K562 (cell line): Measurements from ENCODE around the gene KIF7.

Experiments
- BRCA1 ChIP-seq, 2 experiments: fragments of 450-650 bp in 1 of 2; sonication (generic) in 1 of 2; formaldehyde crosslinking in 1 of 2; IDR thresholded peaks; 2 replicates each; pipeline versions ENCODE4 v1.5.0 to v1.6.1; 2017 to 2020; ENCODE audit warnings: mild to moderate bottlenecking in 1 of 2, missing genetic modification reagents in 1 of 2
- CBX8 ChIP-seq: fragments of 200-600 bp; sonication (generic); IDR thresholded peaks from 2 replicates; pipeline ENCODE4 v1.6.1; 2012; ENCODE audit warnings: borderline replicate concordance, mixed run types, low read depth, mild to moderate bottlenecking, moderate library complexity, mixed read lengths, low read length, control low read depth, inconsistent platforms; ENCODE audit not compliant: poor library complexity, severe bottlenecking; ENCODE audit errors: extremely low read depth
- CGGBP1 ChIP-seq: fragments of 250-450 bp; sonication (Bioruptor Pico); IDR thresholded peaks from 2 replicates; pipeline ENCODE4 v1.9.0; 2021; ENCODE audit warnings: mild to moderate bottlenecking
- CHD1 ChIP-seq: fragments of 200-600 bp; sonication (generic); IDR thresholded peaks from one replicate; pipeline ENCODE4 v1.6.1; 2012; ENCODE audit warnings: mild to moderate bottlenecking, moderate library complexity, low read length, inconsistent platforms
- DPF2 ChIP-seq: fragments of 450-650 bp; IDR thresholded peaks from 2 replicates; pipeline ENCODE4 v1.6.1; 2016
- IRF2 ChIP-seq: sonication (generic); formaldehyde crosslinking; IDR thresholded peaks from 2 replicates; pipeline ENCODE4 v1.8.1; 2022; ENCODE audit warnings: mild to moderate bottlenecking, missing genetic modification reagents
- KLF10 ChIP-seq: fragments of 250-450 bp; sonication (Bioruptor Pico); IDR thresholded peaks from 2 replicates; pipeline ENCODE4 v1.6.1; 2021; ENCODE audit warnings: matching md5 sums
- SPI1 ChIP-seq: IDR thresholded peaks from 2 replicates; pipeline ENCODE4 v1.6.1; 2011; ENCODE audit warnings: low read depth, low read length, control low read depth, borderline replicate concordance
- TAF1 ChIP-seq: IDR thresholded peaks from 2 replicates; pipeline ENCODE4 v1.6.1; 2011; ENCODE audit warnings: mild to moderate bottlenecking, low read length, moderate library complexity; ENCODE audit not compliant: insufficient read depth, control insufficient read depth, severe bottlenecking; ENCODE audit errors: extremely low read depth
- TEAD4 ChIP-seq, 2 experiments: sonication (generic) in 1 of 2; formaldehyde crosslinking in 1 of 2; IDR thresholded peaks; 2 replicates each; pipeline versions ENCODE4 v1.6.1 to v1.8.0; 2012 to 2022; ENCODE audit warnings: borderline replicate concordance in 1 of 2, inconsistent platforms in 1 of 2, low read length in 1 of 2, mild to moderate bottlenecking in 1 of 2, missing genetic modification reagents in 1 of 2
- TOE1 ChIP-seq, 2 experiments: fragments of 450-650 bp in 1 of 2; sonication (generic) in 1 of 2; formaldehyde crosslinking in 1 of 2; IDR thresholded peaks; 2 replicates each; pipeline versions ENCODE4 v1.7.1 to v1.8.0; 2016 to 2022; ENCODE audit warnings: borderline replicate concordance in 2 of 2, mild to moderate bottlenecking in 2 of 2, antibody characterized with exemption in 1 of 2, inconsistent platforms in 1 of 2, low read depth in 1 of 2, missing genetic modification reagents in 1 of 2, moderate library complexity in 1 of 2
- TF ChIP-seq, protein P1 (sequence below): sonication (generic); formaldehyde crosslinking; IDR thresholded peaks from 2 replicates; pipeline ENCODE4 v1.5.0; 2020; ENCODE audit warnings: missing genetic modification reagents
- TF ChIP-seq, protein P2 (sequence below), 3 experiments: IDR thresholded peaks in 2 of 3; conservative IDR thresholded peaks in 1 of 3; 2 replicates each; pipeline ENCODE4 v1.5.1; 2011 to 2012; ENCODE audit warnings: low read length in 3 of 3, mild to moderate bottlenecking in 3 of 3, control low read depth in 2 of 3, improper control_type of control experiment in 1 of 3, inconsistent platforms in 1 of 3, low read depth in 1 of 3, mixed read lengths in 1 of 3, moderate library complexity in 1 of 3; ENCODE audit not compliant: insufficient read depth in 2 of 3
- TF ChIP-seq, protein P3 (sequence below): fragments of 250-450 bp; sonication (Bioruptor Pico); IDR thresholded peaks from 2 replicates; pipeline ENCODE4 v1.4.0; 2020; ENCODE audit warnings: mild to moderate bottlenecking, moderate library complexity

GRCh38 chr15:89615135-89615534 is 40.1 kb downstream of the KIF7 start:
- TF ChIP-seq TOE1 (IDR thresholded peaks at IDR 0.05; ENCODE audit: borderline replicate concordance) (no peak), TOE1 (CRISPR knock-in tag; IDR thresholded peaks at IDR 0.05; ENCODE audit: borderline replicate concordance, low read depth) (no peak), BRCA1 (IDR thresholded peaks at IDR 0.05) (no peak), BRCA1 (CRISPR knock-in tag; IDR thresholded peaks at IDR 0.05) (no peak), KLF10 (no peak), SPI1 (no peak), CGGBP1 (CRISPR knock-in tag) (no peak), DPF2 (no peak), TEAD4 (IDR thresholded peaks at IDR 0.05; ENCODE audit: low read length) (no peak), TEAD4 (CRISPR knock-in tag; IDR thresholded peaks at IDR 0.05; ENCODE audit: borderline replicate concordance) (no peak), TAF1 (no peak), CHD1 (no peak), CBX8 (no peak), IRF2 (CRISPR knock-in tag) (no peak)
- TF ChIP-seq, protein P1, sequence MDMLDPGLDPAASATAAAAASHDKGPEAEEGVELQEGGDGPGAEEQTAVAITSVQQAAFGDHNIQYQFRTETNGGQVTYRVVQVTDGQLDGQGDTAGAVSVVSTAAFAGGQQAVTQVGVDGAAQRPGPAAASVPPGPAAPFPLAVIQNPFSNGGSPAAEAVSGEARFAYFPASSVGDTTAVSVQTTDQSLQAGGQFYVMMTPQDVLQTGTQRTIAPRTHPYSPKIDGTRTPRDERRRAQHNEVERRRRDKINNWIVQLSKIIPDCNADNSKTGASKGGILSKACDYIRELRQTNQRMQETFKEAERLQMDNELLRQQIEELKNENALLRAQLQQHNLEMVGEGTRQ, result no peak
- TF ChIP-seq, protein P2, sequence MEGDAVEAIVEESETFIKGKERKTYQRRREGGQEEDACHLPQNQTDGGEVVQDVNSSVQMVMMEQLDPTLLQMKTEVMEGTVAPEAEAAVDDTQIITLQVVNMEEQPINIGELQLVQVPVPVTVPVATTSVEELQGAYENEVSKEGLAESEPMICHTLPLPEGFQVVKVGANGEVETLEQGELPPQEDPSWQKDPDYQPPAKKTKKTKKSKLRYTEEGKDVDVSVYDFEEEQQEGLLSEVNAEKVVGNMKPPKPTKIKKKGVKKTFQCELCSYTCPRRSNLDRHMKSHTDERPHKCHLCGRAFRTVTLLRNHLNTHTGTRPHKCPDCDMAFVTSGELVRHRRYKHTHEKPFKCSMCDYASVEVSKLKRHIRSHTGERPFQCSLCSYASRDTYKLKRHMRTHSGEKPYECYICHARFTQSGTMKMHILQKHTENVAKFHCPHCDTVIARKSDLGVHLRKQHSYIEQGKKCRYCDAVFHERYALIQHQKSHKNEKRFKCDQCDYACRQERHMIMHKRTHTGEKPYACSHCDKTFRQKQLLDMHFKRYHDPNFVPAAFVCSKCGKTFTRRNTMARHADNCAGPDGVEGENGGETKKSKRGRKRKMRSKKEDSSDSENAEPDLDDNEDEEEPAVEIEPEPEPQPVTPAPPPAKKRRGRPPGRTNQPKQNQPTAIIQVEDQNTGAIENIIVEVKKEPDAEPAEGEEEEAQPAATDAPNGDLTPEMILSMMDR (IDR thresholded peaks at IDR 0.05 in 2 of 3, conservative IDR thresholded peaks at IDR 0.05 in 1 of 3; ENCODE audit: insufficient read depth in 2 of 3, low read depth in 1 of 3, low read length in 3 of 3), result no peak
- TF ChIP-seq, protein P3, sequence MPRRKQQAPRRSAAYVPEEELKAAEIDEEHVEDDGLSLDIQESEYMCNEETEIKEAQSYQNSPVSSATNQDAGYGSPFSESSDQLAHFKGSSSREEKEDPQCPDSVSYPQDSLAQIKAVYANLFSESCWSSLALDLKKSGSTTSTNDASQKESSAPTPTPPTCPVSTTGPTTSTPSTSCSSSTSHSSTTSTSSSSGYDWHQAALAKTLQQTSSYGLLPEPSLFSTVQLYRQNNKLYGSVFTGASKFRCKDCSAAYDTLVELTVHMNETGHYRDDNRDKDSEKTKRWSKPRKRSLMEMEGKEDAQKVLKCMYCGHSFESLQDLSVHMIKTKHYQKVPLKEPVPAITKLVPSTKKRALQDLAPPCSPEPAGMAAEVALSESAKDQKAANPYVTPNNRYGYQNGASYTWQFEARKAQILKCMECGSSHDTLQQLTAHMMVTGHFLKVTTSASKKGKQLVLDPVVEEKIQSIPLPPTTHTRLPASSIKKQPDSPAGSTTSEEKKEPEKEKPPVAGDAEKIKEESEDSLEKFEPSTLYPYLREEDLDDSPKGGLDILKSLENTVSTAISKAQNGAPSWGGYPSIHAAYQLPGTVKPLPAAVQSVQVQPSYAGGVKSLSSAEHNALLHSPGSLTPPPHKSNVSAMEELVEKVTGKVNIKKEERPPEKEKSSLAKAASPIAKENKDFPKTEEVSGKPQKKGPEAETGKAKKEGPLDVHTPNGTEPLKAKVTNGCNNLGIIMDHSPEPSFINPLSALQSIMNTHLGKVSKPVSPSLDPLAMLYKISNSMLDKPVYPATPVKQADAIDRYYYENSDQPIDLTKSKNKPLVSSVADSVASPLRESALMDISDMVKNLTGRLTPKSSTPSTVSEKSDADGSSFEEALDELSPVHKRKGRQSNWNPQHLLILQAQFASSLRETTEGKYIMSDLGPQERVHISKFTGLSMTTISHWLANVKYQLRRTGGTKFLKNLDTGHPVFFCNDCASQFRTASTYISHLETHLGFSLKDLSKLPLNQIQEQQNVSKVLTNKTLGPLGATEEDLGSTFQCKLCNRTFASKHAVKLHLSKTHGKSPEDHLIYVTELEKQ (CRISPR knock-in tag), result no peak
